Stimulated activated effector memory CD8-positive, alpha-beta T cell treated with anti-CD3 and anti-CD28 coated beads, Interleukin-12 subunit alpha, Interleukin-12 subunit beta, amount 100 ng/mL, for 72 hours (primary cell): ENCODE results near the gene TPP1.

Experiments used
- ATAC-seq: fragments of 150-1000 bp; cut with Tn5 transposase; 2 replicates; pipeline ENCODE4 v1.10.0; 2021
- DNase-seq, 2 donors: peaks; one replicate each; pipeline ENCODE4 v3.0.0; 2021 to 2022; ENCODE audit warnings: low spot score in 2 of 2
- H3K27ac Mint-ChIP-seq: one replicate; pipeline ENCODE4 v1.8.0; 2022; ENCODE audit warnings: mild to moderate bottlenecking, mixed read lengths
- H3K36me3 Mint-ChIP-seq: one replicate; pipeline ENCODE4 v1.8.0; 2022; ENCODE audit warnings: mild to moderate bottlenecking, mixed read lengths
- H3K4me1 Mint-ChIP-seq: one replicate; pipeline ENCODE4 v1.8.0; 2022; ENCODE audit warnings: mixed read lengths
- H3K4me3 Mint-ChIP-seq: one replicate; pipeline ENCODE4 v1.8.0; 2022; ENCODE audit warnings: mild to moderate bottlenecking, mixed read lengths
- H3K9me3 Mint-ChIP-seq: one replicate; pipeline ENCODE4 v1.8.0; 2022; ENCODE audit warnings: mixed read lengths

TPP1 gene

GRCh38 chr11:6574816-6575715 lies 44.2 kb downstream of the TPP1 start:
- Mint-ChIP-seq H3K4me3 (no peak overlapping the region), H3K36me3 (peaks cover 5% of the 10 kb centered on the region), H3K27ac (no peak overlapping the region), H3K4me1 (no peaks in the 10 kb centered on the region), H3K9me3 (no peaks in the 10 kb centered on the region)
- ATAC-seq (no peak), DNase-seq (no peak)

GRCh38 chr11:6572215-6572614 lies 47.0 kb downstream of the TPP1 start:
- H3K4me1 Mint-ChIP-seq: no peaks in the 10 kb centered on the region
- no peak overlapping the region for H3K27ac Mint-ChIP-seq
- ATAC-seq (no peak), DNase-seq (no peak)
- peaks cover 5% of the 10 kb centered on the region for H3K36me3 Mint-ChIP-seq
- no peak overlapping the region for H3K4me3 Mint-ChIP-seq
- no peaks in the 10 kb centered on the region for H3K9me3 Mint-ChIP-seq

- peak overlapping the region; percentile 13 for H3K27ac Mint-ChIP-seq
- ATAC-seq (no peak), DNase-seq (no peak)
- H3K4me1 Mint-ChIP-seq: no peaks in the 10 kb centered on the region
- H3K36me3 Mint-ChIP-seq: peaks cover 5% of the 10 kb centered on the region
- no peak overlapping the region for H3K4me3 Mint-ChIP-seq
- no peaks in the 10 kb centered on the region for H3K9me3 Mint-ChIP-seq
Measured at GRCh38 chr11:6571434-6572008, 47.7 kb downstream of the TPP1 start.

GRCh38 chr11:6570691-6571427 lies 48.4 kb downstream of the TPP1 start:
- Mint-ChIP-seq H3K9me3 (no peaks in the 10 kb centered on the region), H3K4me1 (no peaks in the 10 kb centered on the region), H3K27ac (no peak overlapping the region), H3K36me3 (peaks cover 5% of the 10 kb centered on the region), H3K4me3 (no peak overlapping the region)
- ATAC-seq (no peak), DNase-seq (no peak)

GRCh38 chr11:6569706-6570105 lies 49.5 kb downstream of the TPP1 start:
- Mint-ChIP-seq H3K36me3 (peaks cover 5% of the 10 kb centered on the region), H3K4me3 (no peak overlapping the region), H3K4me1 (no peaks in the 10 kb centered on the region), H3K27ac (no peak overlapping the region), H3K9me3 (no peaks in the 10 kb centered on the region)
- ATAC-seq (no peak), DNase-seq (no peak)

GRCh38 chr11:6568191-6568918 lies 50.9 kb downstream of the TPP1 start:
- no peak for ATAC-seq
- H3K27ac Mint-ChIP-seq: no peak overlapping the region

GRCh38 chr11:6567371-6567745 lies 51.9 kb downstream of the TPP1 start:
- DNase-seq (peak in 1 of 2 donors; percentile 33), ATAC-seq (no peak)
- no peak overlapping the region for H3K4me3 Mint-ChIP-seq
- peaks cover under 1% of the 10 kb centered on the region for H3K36me3 Mint-ChIP-seq
- H3K9me3 Mint-ChIP-seq: no peaks in the 10 kb centered on the region
- no peaks in the 10 kb centered on the region for H3K4me1 Mint-ChIP-seq
- no peak overlapping the region for H3K27ac Mint-ChIP-seq

More at GRCh38 chr11:6568191-6568918, 50.9 kb downstream of the TPP1 start:
- no peaks in the 10 kb centered on the region for H3K9me3 Mint-ChIP-seq
- no peak for DNase-seq
- peaks cover 5% of the 10 kb centered on the region for H3K36me3 Mint-ChIP-seq
- H3K4me3 Mint-ChIP-seq: no peak overlapping the region
- no peaks in the 10 kb centered on the region for H3K4me1 Mint-ChIP-seq

- DNase-seq (peak in 1 of 2 donors; percentile 35), ATAC-seq (no peak)
- H3K27ac Mint-ChIP-seq: no peak overlapping the region
- no peaks in the 10 kb centered on the region for H3K9me3 Mint-ChIP-seq
- H3K4me3 Mint-ChIP-seq: no peak overlapping the region
- no peaks in the 10 kb centered on the region for H3K36me3 Mint-ChIP-seq
- no peaks in the 10 kb centered on the region for H3K4me1 Mint-ChIP-seq
Measured at GRCh38 chr11:6566704-6567370, 52.4 kb downstream of the TPP1 start.

- Mint-ChIP-seq H3K9me3 (no peaks in the 10 kb centered on the region), H3K4me3 (no peak overlapping the region), H3K27ac (no peak overlapping the region), H3K36me3 (no peaks in the 10 kb centered on the region), H3K4me1 (no peaks in the 10 kb centered on the region)
- ATAC-seq (no peak), DNase-seq (peak in 1 of 2 donors; percentile 34)
Measured at GRCh38 chr11:6565988-6566703, 53.1 kb downstream of the TPP1 start.

- ATAC-seq (no peak), DNase-seq (no peak)
- no peaks in the 10 kb centered on the region for H3K36me3 Mint-ChIP-seq
- H3K4me1 Mint-ChIP-seq: no peaks in the 10 kb centered on the region
- no peak overlapping the region for H3K27ac Mint-ChIP-seq
- no peak overlapping the region for H3K4me3 Mint-ChIP-seq
- H3K9me3 Mint-ChIP-seq: no peaks in the 10 kb centered on the region
Measured at GRCh38 chr11:6565325-6565724, 53.9 kb downstream of the TPP1 start.

- ATAC-seq: no peak
- no peaks in the 10 kb centered on the region for H3K36me3 Mint-ChIP-seq
- H3K27ac Mint-ChIP-seq: no peak overlapping the region
- no peak overlapping the region for H3K4me3 Mint-ChIP-seq
- DNase-seq: no peak
- H3K4me1 Mint-ChIP-seq: no peaks in the 10 kb centered on the region
- no peaks in the 10 kb centered on the region for H3K9me3 Mint-ChIP-seq
Measured at GRCh38 chr11:6563667-6564066, 55.6 kb downstream of the TPP1 start.

- H3K27ac Mint-ChIP-seq: no peak overlapping the region
- peak in 1 of 2 donors; percentile 34 for DNase-seq
- no peak for ATAC-seq
- H3K36me3 Mint-ChIP-seq: no peaks in the 10 kb centered on the region
- H3K4me3 Mint-ChIP-seq: no peak overlapping the region
- no peaks in the 10 kb centered on the region for H3K9me3 Mint-ChIP-seq
- H3K4me1 Mint-ChIP-seq: no peaks in the 10 kb centered on the region
Measured at GRCh38 chr11:6563121-6563619, 56.1 kb downstream of the TPP1 start.
